Smooth muscle cell (in vitro differentiated cells): ENCODE results near the gene SESN2. TPM values are rescaled to one million over a fixed set of nuclear protein-coding genes. Genes with fewer than 3 reads are reported as not detected.

Experiments used
- DNase-seq: peaks from one replicate; lab custom pipeline; 2025; ENCODE audit not compliant: unreplicated experiment; lab: John Stamatoyannopoulos, UW
- H2AFZ ChIP-seq: fragments of 200-600 bp; sonication (generic); 2 replicates; pipeline ENCODE4 v1.6.0; 2016; ENCODE audit warnings: antibody characterized with exemption, low read depth, mild to moderate bottlenecking
- H3F3A ChIP-seq: fragments of 200-600 bp; sonication (generic); 2 replicates; pipeline ENCODE4 v1.6.0; 2017; ENCODE audit warnings: antibody characterized with exemption, low read depth
- H3K27ac ChIP-seq: fragments of 200-600 bp; sonication (generic); 2 replicates; pipeline ENCODE4 v1.5.1; 2016; ENCODE audit warnings: low read depth, mild to moderate bottlenecking
- H3K27me3 ChIP-seq: fragments of 200-600 bp; sonication (generic); 2 replicates; pipeline ENCODE4 v1.6.1; 2016; ENCODE audit warnings: low read depth, mild to moderate bottlenecking
- H3K36me3 ChIP-seq: fragments of 200-600 bp; sonication (generic); 2 replicates; pipeline ENCODE4 v1.5.1; 2016; ENCODE audit warnings: low read depth
- H3K4me1 ChIP-seq: fragments of 200-600 bp; sonication (generic); 2 replicates; pipeline ENCODE4 v1.5.1; 2016; ENCODE audit warnings: low read depth
- H3K4me2 ChIP-seq: fragments of 200-600 bp; sonication (generic); 2 replicates; pipeline ENCODE4 v1.6.0; 2016; ENCODE audit warnings: mild to moderate bottlenecking
- H3K4me3 ChIP-seq: fragments of 200-600 bp; sonication (generic); 2 replicates; pipeline ENCODE4 v1.5.1; 2016; ENCODE audit warnings: mild to moderate bottlenecking
- H3K79me2 ChIP-seq: fragments of 200-600 bp; sonication (generic); 2 replicates; pipeline ENCODE4 v1.6.0; 2016; ENCODE audit warnings: low read depth, mild to moderate bottlenecking
- H3K9ac ChIP-seq: fragments of 200-600 bp; sonication (generic); 2 replicates; pipeline ENCODE4 v1.6.0; 2016; ENCODE audit warnings: low read depth
- H3K9me3 ChIP-seq: fragments of 200-600 bp; sonication (generic); replicated peaks from 2 replicates; pipeline ENCODE4 v1.5.1; 2016; ENCODE audit warnings: low read depth
- H4K20me1 ChIP-seq: fragments of 200-600 bp; sonication (generic); 2 replicates; pipeline ENCODE4 v1.6.0; 2016; ENCODE audit warnings: low read depth
- WGBS: methylation state at CpG from one replicate; pipeline ENCODE4 v1.1.7; 2016; ENCODE audit warnings: low lambda C conversion rate; 5-methylcytosine and 5-hydroxymethylcytosine counted together
- polyA plus RNA-seq: library from polyadenylated mRNA; unstranded; fragments of >200 nt; fragmentation: Nextera tagmentation; extraction: Ambion mirVana; gene quantifications from 2 replicates; pipeline ENCODE4 v1.2.1, GENCODE V29; 2016
- total RNA-seq: library from RNA; depleted of rRNA; stranded (reverse); fragments of >200 nt; gene quantifications from 2 replicates; pipeline ENCODE4 v1.2.3, GENCODE V29; 2014
- TF ChIP-seq, protein P1 (sequence below): fragments of 200-600 bp; sonication (generic); IDR thresholded peaks from 2 replicates; pipeline ENCODE4 v1.5.1; 2017; ENCODE audit warnings: borderline replicate concordance, mild to moderate bottlenecking, antibody characterized with exemption; ENCODE audit not compliant: insufficient read depth, poor library complexity, severe bottlenecking

The SESN2 gene
- total and polyA plus RNA-seq, 2 experiments from 2014 or later, result 30.8 to 42.8 TPM

DNA sequence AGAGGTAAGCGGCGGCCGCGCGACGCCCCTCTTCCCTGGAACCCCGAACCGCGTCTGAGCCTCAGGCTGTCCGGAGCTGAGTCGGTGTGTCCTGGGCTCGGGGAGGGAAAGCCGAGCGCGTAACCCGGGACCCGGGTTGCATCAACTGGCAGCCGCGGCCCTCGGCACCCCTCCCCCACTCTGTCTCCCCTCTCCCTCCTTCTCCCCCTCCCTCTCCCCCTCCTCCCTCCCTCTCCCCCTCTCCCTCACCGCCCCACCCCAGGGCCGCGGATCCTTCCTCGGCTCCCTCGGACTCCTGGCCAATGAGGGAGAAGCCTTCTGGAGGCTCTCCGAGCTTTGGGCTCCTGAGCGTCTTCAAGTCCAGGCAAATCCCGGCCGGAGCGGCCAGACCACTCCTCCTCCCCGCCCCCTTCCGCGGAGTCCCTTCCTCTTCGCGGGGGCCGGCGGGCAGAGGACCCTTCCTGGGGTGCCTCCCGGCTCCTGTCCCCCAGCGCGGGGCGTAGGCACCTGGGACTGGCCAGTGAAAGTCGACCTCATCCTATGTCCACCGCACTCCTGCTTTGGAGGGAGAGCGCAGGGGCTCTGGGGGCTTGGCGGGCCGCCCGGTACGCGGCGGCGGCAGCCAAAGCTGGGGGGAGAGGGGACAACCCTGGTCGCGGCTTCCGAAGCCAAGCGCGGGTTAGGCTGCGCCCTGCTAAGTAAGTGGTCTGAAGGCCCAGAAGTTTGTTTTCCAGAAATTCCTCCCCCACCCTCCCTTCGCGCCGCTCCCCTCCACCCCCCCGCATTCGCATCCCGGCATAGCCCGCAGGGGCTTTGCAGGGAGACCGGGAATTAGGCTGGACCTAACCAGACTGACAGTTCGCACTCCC, 850 bp downstream of the SESN2 start:
- Histone ChIP-seq H3K4me2 (peak overlapping the region; percentile 80), H3K4me3 (peak overlapping the region; percentile 100), H3K9me3 (no peaks in the 10 kb centered on the region), H3F3A (no peaks in the 10 kb centered on the region), H3K4me1 (peaks cover 11% of the 10 kb centered on the region), H4K20me1 (peaks cover 51% of the 10 kb centered on the region), H3K79me2 (peaks cover 58% of the 10 kb centered on the region), H2AFZ (no peak overlapping the region), H3K27me3 (no peaks in the 10 kb centered on the region), H3K9ac (peak overlapping the region; percentile 96), H3K36me3 (no peaks in the 10 kb centered on the region), H3K27ac (peak overlapping the region; percentile 91)
- TF ChIP-seq, protein P1, sequence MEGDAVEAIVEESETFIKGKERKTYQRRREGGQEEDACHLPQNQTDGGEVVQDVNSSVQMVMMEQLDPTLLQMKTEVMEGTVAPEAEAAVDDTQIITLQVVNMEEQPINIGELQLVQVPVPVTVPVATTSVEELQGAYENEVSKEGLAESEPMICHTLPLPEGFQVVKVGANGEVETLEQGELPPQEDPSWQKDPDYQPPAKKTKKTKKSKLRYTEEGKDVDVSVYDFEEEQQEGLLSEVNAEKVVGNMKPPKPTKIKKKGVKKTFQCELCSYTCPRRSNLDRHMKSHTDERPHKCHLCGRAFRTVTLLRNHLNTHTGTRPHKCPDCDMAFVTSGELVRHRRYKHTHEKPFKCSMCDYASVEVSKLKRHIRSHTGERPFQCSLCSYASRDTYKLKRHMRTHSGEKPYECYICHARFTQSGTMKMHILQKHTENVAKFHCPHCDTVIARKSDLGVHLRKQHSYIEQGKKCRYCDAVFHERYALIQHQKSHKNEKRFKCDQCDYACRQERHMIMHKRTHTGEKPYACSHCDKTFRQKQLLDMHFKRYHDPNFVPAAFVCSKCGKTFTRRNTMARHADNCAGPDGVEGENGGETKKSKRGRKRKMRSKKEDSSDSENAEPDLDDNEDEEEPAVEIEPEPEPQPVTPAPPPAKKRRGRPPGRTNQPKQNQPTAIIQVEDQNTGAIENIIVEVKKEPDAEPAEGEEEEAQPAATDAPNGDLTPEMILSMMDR, result no peak
- peak; percentile 52 for DNase-seq
- WGBS, result 2% methylated on average over 34 of the region's 66 CpGs

DNA sequence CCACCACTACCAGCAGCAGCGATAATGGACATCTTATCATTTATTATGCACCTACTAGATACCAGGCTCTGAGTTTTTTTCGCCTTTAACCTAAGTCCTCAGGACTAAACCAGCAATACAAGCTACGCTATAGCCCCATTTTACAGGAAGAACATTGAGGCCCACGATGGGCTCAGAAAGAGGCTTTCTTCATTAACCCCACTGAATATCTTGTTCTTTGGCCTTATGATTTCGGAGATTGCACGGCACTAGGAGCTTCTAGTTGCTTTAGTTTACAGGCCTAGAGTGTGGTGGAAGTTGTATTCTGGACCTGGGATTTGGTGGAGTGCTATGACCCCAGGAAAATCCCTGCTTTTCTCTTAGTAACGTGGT, 1.5 kb downstream of the SESN2 start:
- no peak for DNase-seq
- Histone ChIP-seq H3K9me3 (no peaks in the 10 kb centered on the region), H2AFZ (no peak overlapping the region), H3K9ac (peak overlapping the region; percentile 96), H3K27ac (peak overlapping the region; percentile 15), H3K4me1 (peaks cover 12% of the 10 kb centered on the region), H3K4me2 (peak overlapping the region; percentile 80), H3K79me2 (peaks cover 64% of the 10 kb centered on the region), H3K27me3 (no peaks in the 10 kb centered on the region), H3K4me3 (peak overlapping the region; percentile 100), H3F3A (no peaks in the 10 kb centered on the region), H4K20me1 (peaks cover 58% of the 10 kb centered on the region), H3K36me3 (no peaks in the 10 kb centered on the region)
- TF ChIP-seq, protein P1, result no peak
- WGBS, result 32% methylated on average over 7 of the region's 7 CpGs

DNA sequence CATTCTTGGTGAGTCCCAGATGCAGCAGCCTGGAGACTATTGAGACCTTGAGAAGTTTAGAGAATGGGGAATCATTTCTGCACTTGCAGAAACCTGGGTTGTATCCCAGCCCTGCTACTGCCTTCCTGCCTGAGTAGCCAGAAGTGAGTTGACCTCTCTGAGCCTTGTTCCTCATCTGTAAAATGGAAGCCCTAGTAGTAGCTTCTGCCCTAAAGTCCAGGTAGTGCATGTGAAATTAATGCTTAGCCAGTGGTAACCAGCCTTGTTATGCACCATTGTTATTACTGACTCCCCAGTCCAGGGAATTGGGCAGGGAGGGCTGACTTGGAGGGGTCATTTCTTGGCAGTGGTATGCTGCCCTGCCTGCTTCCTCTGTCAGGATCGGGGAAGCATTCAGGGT, 5.6 kb downstream of the SESN2 start:
- Histone ChIP-seq H3K4me3 (no peak overlapping the region), H3K4me2 (peak overlapping the region; percentile 12), H3K9ac (no peak overlapping the region), H3F3A (no peaks in the 10 kb centered on the region), H3K4me1 (peaks cover 21% of the 10 kb centered on the region), H3K27ac (no peak overlapping the region), H3K9me3 (no peaks in the 10 kb centered on the region), H3K36me3 (no peaks in the 10 kb centered on the region), H4K20me1 (peaks cover 99% of the 10 kb centered on the region), H3K27me3 (no peaks in the 10 kb centered on the region), H3K79me2 (peaks cover 100% of the 10 kb centered on the region), H2AFZ (no peak overlapping the region)
- 94% methylated on average over 1 of the region's 1 CpG for WGBS
- DNase-seq, result no peak
- TF ChIP-seq, protein P1, result no peak
